ENCODE data around the gene FMO2.

GRCh38 chr1:171221665-171222591 lies 36.8 kb downstream of the FMO2 start:
- TF ChIP-seq CTCF (IDR thresholded peaks at IDR 0.05), result no peak
- no peak for TF ChIP-seq POLR2A (IDR thresholded peaks at IDR 0.05)

All from body of pancreas (tissue), 4 donors.